Measurements from ENCODE around the gene RGCC.

DNA sequence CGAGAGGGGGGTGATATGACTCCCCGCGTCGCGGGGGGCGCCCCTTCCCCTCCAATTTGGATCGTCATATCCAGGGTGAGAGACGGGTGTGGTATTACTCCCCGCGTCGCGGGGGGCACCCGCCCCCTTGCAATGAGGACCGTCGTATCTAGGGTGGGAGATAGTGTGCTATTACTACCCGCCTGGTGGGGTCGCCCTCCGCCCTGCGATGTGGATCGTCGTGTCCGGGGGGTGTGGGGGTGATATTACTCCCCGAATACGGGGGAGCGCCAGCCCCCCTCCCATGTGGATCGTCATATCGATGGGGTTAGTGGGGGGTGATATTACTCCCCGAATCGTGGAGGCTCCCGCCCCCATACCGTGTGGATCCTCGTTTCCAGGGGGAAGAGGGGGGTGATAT, 29.2 kb upstream of the RGCC start:
- TF ChIP-seq, protein P1, sequence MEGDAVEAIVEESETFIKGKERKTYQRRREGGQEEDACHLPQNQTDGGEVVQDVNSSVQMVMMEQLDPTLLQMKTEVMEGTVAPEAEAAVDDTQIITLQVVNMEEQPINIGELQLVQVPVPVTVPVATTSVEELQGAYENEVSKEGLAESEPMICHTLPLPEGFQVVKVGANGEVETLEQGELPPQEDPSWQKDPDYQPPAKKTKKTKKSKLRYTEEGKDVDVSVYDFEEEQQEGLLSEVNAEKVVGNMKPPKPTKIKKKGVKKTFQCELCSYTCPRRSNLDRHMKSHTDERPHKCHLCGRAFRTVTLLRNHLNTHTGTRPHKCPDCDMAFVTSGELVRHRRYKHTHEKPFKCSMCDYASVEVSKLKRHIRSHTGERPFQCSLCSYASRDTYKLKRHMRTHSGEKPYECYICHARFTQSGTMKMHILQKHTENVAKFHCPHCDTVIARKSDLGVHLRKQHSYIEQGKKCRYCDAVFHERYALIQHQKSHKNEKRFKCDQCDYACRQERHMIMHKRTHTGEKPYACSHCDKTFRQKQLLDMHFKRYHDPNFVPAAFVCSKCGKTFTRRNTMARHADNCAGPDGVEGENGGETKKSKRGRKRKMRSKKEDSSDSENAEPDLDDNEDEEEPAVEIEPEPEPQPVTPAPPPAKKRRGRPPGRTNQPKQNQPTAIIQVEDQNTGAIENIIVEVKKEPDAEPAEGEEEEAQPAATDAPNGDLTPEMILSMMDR (IDR thresholded peaks at IDR 0.05) = peak; percentile 60
- no peak for TF ChIP-seq ZFX (IDR thresholded peaks at IDR 0.05; ENCODE audit: borderline replicate concordance)
